ENCODE results near the gene RASGRP4. TPM values are rescaled to one million over a fixed set of nuclear protein-coding genes. Genes with fewer than 3 reads are reported as not detected.

Gene RASGRP4
- total RNA-seq, 2 donors from 2014 or later = 0.09 TPM; not detected in 1

- Histone ChIP-seq H3K9me3 (ENCODE audit: control insufficient read depth, low read length) (no peaks in the 10 kb centered on the region), H3K4me3 (ENCODE audit: low read length) (no peak overlapping the region), H3K9ac (ENCODE audit: extremely low read depth, low read length, poor library complexity, severe bottlenecking) (no peak overlapping the region), H3K27ac (ENCODE audit: low read depth, low read length) (no peak overlapping the region), H3K4me1 (ENCODE audit: control insufficient read depth, insufficient read depth, low read length) (peaks cover 3% of the 10 kb centered on the region), H3K36me3 (ENCODE audit: control insufficient read depth, insufficient read depth, low read length) (peaks cover 35% of the 10 kb centered on the region), H3K27me3 (ENCODE audit: control insufficient read depth, insufficient read depth, low read length, poor library complexity, severe bottlenecking) (peaks cover 2% of the 10 kb centered on the region)
- no peak for DNase-seq
- H3K9me3 Mint-ChIP-seq = no peaks in the 10 kb centered on the region
- H3K4me3 Mint-ChIP-seq = peak overlapping the region; percentile 99
- no peak for TF ChIP-seq CTCF (conservative IDR thresholded peaks at IDR 0.05)
- peaks cover 31% of the 10 kb centered on the region for H3K36me3 Mint-ChIP-seq (ENCODE audit: low read depth)
- H3K27ac Mint-ChIP-seq = no peak overlapping the region
- 94% methylated on average over 2 to 4 of the region's 4 CpGs for WGBS, 2 experiments (ENCODE audit: insufficient coverage in 1 of 2, insufficient read length in 1 of 2)
- peaks cover 5% of the 10 kb centered on the region for H3K27me3 Mint-ChIP-seq (ENCODE audit: insufficient read depth)
- peaks cover 10% of the 10 kb centered on the region for H3K4me1 Mint-ChIP-seq
These were observed 49.0 kb downstream of the RASGRP4 start for GRCh38 chr19:38377052-38377451.

- H3K4me1 Mint-ChIP-seq = peaks cover 10% of the 10 kb centered on the region
- DNase-seq = no peak
- Histone ChIP-seq H3K4me1 (ENCODE audit: control insufficient read depth, insufficient read depth, low read length) (peaks cover 3% of the 10 kb centered on the region), H3K4me3 (ENCODE audit: low read length) (peak overlapping the region; percentile 97), H3K9ac (ENCODE audit: extremely low read depth, low read length, poor library complexity, severe bottlenecking) (no peak overlapping the region), H3K27me3 (ENCODE audit: control insufficient read depth, insufficient read depth, low read length, poor library complexity, severe bottlenecking) (peaks cover 6% of the 10 kb centered on the region), H3K36me3 (ENCODE audit: control insufficient read depth, insufficient read depth, low read length) (peaks cover 30% of the 10 kb centered on the region), H3K27ac (ENCODE audit: low read depth, low read length) (no peak overlapping the region), H3K9me3 (ENCODE audit: control insufficient read depth, low read length) (no peaks in the 10 kb centered on the region)
- no peaks in the 10 kb centered on the region for H3K9me3 Mint-ChIP-seq
- H3K27me3 Mint-ChIP-seq (ENCODE audit: insufficient read depth) = peaks cover 10% of the 10 kb centered on the region
- 84 to 93% methylated on average over 3 of the region's 3 CpGs for WGBS, 2 experiments (ENCODE audit: insufficient coverage in 1 of 2, insufficient read length in 1 of 2)
- peak overlapping the region; percentile 99 for H3K4me3 Mint-ChIP-seq
- H3K36me3 Mint-ChIP-seq (ENCODE audit: low read depth) = peaks cover 26% of the 10 kb centered on the region
- no peak for TF ChIP-seq CTCF (conservative IDR thresholded peaks at IDR 0.05)
- no peak overlapping the region for H3K27ac Mint-ChIP-seq
These were observed 49.4 kb downstream of the RASGRP4 start for GRCh38 chr19:38376576-38376975.

DNA sequence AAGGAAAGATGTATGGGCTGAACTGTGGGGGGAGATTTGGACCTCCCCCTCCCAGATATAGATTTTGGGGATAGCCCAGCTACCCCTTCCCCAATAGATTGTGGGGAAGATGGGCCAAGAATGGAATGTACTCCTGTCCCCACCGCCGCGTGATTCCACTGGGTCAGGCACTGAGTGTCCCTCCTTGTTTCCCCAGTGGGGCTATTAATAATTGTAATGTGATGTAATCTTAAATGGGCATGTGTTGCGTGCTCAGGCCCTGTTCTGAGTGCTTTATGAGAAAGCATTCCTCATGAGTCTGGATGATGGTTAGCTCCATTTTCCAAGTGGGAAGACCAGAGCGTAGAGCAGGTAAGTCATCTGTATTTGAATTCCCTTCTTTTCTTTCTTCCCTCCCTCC is 50.3 kb downstream of the RASGRP4 start:
- peaks cover 14% of the 10 kb centered on the region for H3K27me3 ChIP-seq (ENCODE audit: control insufficient read depth, insufficient read depth, low read length, poor library complexity, severe bottlenecking)
- Mint-ChIP-seq H3K27ac (peak overlapping the region; percentile 98), H3K4me1 (peaks cover 10% of the 10 kb centered on the region), H3K4me3 (peak overlapping the region; percentile 99), H3K36me3 (ENCODE audit: low read depth) (peaks cover 18% of the 10 kb centered on the region), H3K9me3 (no peaks in the 10 kb centered on the region), H3K27me3 (ENCODE audit: insufficient read depth) (peaks cover 16% of the 10 kb centered on the region)
- 92 to 100% methylated on average over 1 to 5 of the region's 5 CpGs for WGBS, 2 experiments (ENCODE audit: insufficient coverage in 1 of 2, insufficient read length in 1 of 2)
- H3K4me3 ChIP-seq (ENCODE audit: low read length) = peak overlapping the region; percentile 97
- H3K27ac ChIP-seq (ENCODE audit: low read depth, low read length) = no peak overlapping the region
- H3K9ac ChIP-seq (ENCODE audit: extremely low read depth, low read length, poor library complexity, severe bottlenecking) = peak overlapping the region; percentile 96
- no peaks in the 10 kb centered on the region for H3K9me3 ChIP-seq (ENCODE audit: control insufficient read depth, low read length)
- H3K36me3 ChIP-seq (ENCODE audit: control insufficient read depth, insufficient read depth, low read length) = peaks cover 22% of the 10 kb centered on the region
- no peak for TF ChIP-seq CTCF (conservative IDR thresholded peaks at IDR 0.05)
- peaks cover 3% of the 10 kb centered on the region for H3K4me1 ChIP-seq (ENCODE audit: control insufficient read depth, insufficient read depth, low read length)
- DNase-seq = no peak
